ENCODE measurements around the gene PUSL1.

PUSL1 gene

DNA sequence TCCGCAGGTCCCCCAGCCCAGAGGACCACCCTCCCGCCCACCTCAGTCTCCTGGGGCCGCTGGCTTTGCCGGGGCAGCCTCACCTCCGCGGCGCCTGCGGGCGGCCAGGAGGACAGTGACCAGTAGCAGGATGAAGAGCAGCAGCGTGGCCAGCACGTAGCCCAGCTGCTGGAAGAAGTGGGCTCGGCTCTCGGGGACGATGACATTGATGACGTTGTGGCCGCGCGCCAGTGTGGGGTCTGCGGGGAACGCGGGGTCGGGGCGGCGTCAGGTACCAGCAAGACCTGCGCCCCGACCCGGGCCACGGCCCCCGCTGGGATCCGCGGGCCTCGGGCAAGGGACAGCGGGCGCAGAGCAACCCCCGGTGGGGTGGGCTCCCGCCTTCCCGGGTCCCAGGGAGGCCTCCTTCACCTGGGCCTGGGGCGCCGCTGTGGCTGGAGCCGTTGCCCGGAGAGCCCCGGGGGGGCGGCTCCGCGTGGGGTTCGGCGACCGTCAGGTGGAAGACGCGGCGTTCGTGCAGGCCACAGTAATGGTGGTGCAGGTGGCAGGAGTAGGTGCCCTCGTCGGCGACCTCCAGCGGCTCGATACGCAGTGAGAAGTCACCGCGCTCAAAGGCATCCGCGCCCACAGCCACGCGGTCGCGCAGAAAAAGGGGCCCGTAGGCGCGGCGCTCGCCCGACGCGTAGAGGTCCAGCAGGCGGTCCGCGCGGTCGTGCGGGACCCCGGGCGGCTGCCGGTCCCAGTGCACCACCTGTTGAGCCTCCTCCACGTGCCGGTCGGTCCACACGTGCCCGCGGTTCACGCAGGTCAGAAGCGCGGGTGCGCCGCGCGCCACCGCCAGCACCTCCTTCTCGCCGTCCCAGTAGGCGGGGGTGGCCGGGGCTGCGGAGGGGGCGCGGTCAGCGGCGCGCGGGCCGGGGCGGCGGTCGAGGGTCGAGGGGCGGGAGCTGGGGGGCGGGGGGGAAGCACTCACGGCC is 46.2 kb downstream of the PUSL1 start:
- H3K4me1 ChIP-seq (ENCODE audit: control insufficient read depth in 2 of 2, insufficient read depth in 1 of 2, low read depth in 1 of 2, low read length in 2 of 2): peaks cover 41 to 51% of the 10 kb centered on the region in 2 donors
- peaks cover 4% of the 10 kb centered on the region for H3K79me1 ChIP-seq (ENCODE audit: low read depth, low read length)
- H3K23ac ChIP-seq (ENCODE audit: low read depth, low read length, poor library complexity): peak overlapping the region; percentile 98
- no CpG with 5 or more reads among the region's 116 CpGs for WGBS, 2 donors (ENCODE audit: extremely low coverage in 2 of 2, insufficient read length in 2 of 2, insufficient replicate concordance in 1 of 2)
- DNase-seq (ENCODE audit: low spot score): no peak
- peak overlapping the region; percentile 95 for H3K18ac ChIP-seq (ENCODE audit: low read length)
- peak overlapping the region; percentile 23 for H3K4ac ChIP-seq (ENCODE audit: low read length)
- peak overlapping the region in 1 of 2 donors; percentile 19 for H3K4me3 ChIP-seq (ENCODE audit: low read length in 2 of 2)
- peaks cover 0 to 25% (median 14%) of the 10 kb centered on the region in 3 experiments for H3K27me3 ChIP-seq (ENCODE audit: control insufficient read depth in 3 of 3, insufficient read depth in 3 of 3, low read depth in 1 of 3, low read length in 3 of 3)
- H3K4me2 ChIP-seq (ENCODE audit: insufficient read depth, low read length, poor library complexity, severe bottlenecking): peak overlapping the region; percentile 66
- H2BK12ac ChIP-seq (ENCODE audit: low read length): peak overlapping the region; percentile 84
- H3K14ac ChIP-seq (ENCODE audit: low read length): peak overlapping the region; percentile 94
- no peak overlapping the region for H2AFZ ChIP-seq (ENCODE audit: low read length)
- H2BK120ac ChIP-seq (ENCODE audit: low read depth, low read length): no peak overlapping the region
- peak overlapping the region; percentile 92 for H2BK15ac ChIP-seq (ENCODE audit: low read length)
- H3K36me3 ChIP-seq (replicated peaks in 1 of 2; ENCODE audit: control insufficient read depth in 2 of 2, insufficient read depth in 2 of 2, low read length in 2 of 2): peaks cover 2 to 5% of the 10 kb centered on the region in 2 donors
- H3K9me3 ChIP-seq (replicated peaks in 1 of 2; ENCODE audit: control insufficient read depth in 2 of 2, insufficient read depth in 1 of 2, low read depth in 1 of 2, low read length in 2 of 2): peaks cover 0 to 3% of the 10 kb centered on the region in 2 donors
- H4K8ac ChIP-seq (ENCODE audit: low read depth, low read length): no peak overlapping the region
- H2AK5ac ChIP-seq (ENCODE audit: low read depth, low read length): peak overlapping the region; percentile 92
- H3K9ac ChIP-seq (ENCODE audit: low read depth, low read length, poor library complexity): peak overlapping the region; percentile 70
- peak overlapping the region; percentile 39 for H2BK5ac ChIP-seq (ENCODE audit: low read length)
- H3K27ac ChIP-seq (replicated peaks; ENCODE audit: low read length): no peak overlapping the region
- no peak overlapping the region for H4K91ac ChIP-seq (ENCODE audit: low read depth, low read length, poor library complexity)

- Histone ChIP-seq H3K9me3 (replicated peaks in 1 of 2; ENCODE audit: control insufficient read depth in 2 of 2, insufficient read depth in 1 of 2, low read depth in 1 of 2, low read length in 2 of 2) (peaks cover 0 to 3% of the 10 kb centered on the region in 2 donors), H4K91ac (ENCODE audit: low read depth, low read length, poor library complexity) (no peak overlapping the region), H4K8ac (ENCODE audit: low read depth, low read length) (no peak overlapping the region), H3K4me3 (ENCODE audit: low read length in 2 of 2) (peak overlapping the region in 1 of 2 donors; percentile 36), H3K79me1 (ENCODE audit: low read depth, low read length) (peaks cover 4% of the 10 kb centered on the region), H3K4me2 (ENCODE audit: insufficient read depth, low read length, poor library complexity, severe bottlenecking) (peak overlapping the region; percentile 49), H3K23ac (ENCODE audit: low read depth, low read length, poor library complexity) (peak overlapping the region; percentile 89), H2BK120ac (ENCODE audit: low read depth, low read length) (peak overlapping the region; percentile 91), H3K27me3 (ENCODE audit: control insufficient read depth in 3 of 3, insufficient read depth in 3 of 3, low read depth in 1 of 3, low read length in 3 of 3) (peaks cover 0 to 25% (median 14%) of the 10 kb centered on the region in 3 experiments), H2BK15ac (ENCODE audit: low read length) (peak overlapping the region; percentile 92), H3K4me1 (ENCODE audit: control insufficient read depth in 2 of 2, insufficient read depth in 1 of 2, low read depth in 1 of 2, low read length in 2 of 2) (peaks cover 48 to 58% of the 10 kb centered on the region in 2 donors), H3K9ac (ENCODE audit: low read depth, low read length, poor library complexity) (no peak overlapping the region), H2BK12ac (ENCODE audit: low read length) (no peak overlapping the region), H3K14ac (ENCODE audit: low read length) (no peak overlapping the region), H2BK5ac (ENCODE audit: low read length) (no peak overlapping the region), H3K4ac (ENCODE audit: low read length) (no peak overlapping the region), H3K27ac (replicated peaks; ENCODE audit: low read length) (no peak overlapping the region), H3K18ac (ENCODE audit: low read length) (peak overlapping the region; percentile 92), H2AFZ (ENCODE audit: low read length) (no peak overlapping the region), H3K36me3 (replicated peaks in 1 of 2; ENCODE audit: control insufficient read depth in 2 of 2, insufficient read depth in 2 of 2, low read length in 2 of 2) (peaks cover 2 to 5% of the 10 kb centered on the region in 2 donors), H2AK5ac (ENCODE audit: low read depth, low read length) (peak overlapping the region; percentile 92)
- DNase-seq (ENCODE audit: low spot score): no peak
- WGBS, 2 donors (ENCODE audit: extremely low coverage in 2 of 2, insufficient read length in 2 of 2, insufficient replicate concordance in 1 of 2): no CpG with 5 or more reads among the region's 52 CpGs
Measured at GRCh38 chr1:1355416-1355815, 47.0 kb downstream of the PUSL1 start.

GRCh38 chr1:1356166-1356795 is 47.9 kb downstream of the PUSL1 start:
- no peak overlapping the region for H2BK5ac ChIP-seq (ENCODE audit: low read length)
- peaks cover 0 to 3% of the 10 kb centered on the region in 2 donors for H3K9me3 ChIP-seq (replicated peaks in 1 of 2; ENCODE audit: control insufficient read depth in 2 of 2, insufficient read depth in 1 of 2, low read depth in 1 of 2, low read length in 2 of 2)
- peak overlapping the region; percentile 82 for H2BK12ac ChIP-seq (ENCODE audit: low read length)
- peaks cover 4% of the 10 kb centered on the region for H3K79me1 ChIP-seq (ENCODE audit: low read depth, low read length)
- peak overlapping the region in 1 of 2 donors; percentile 39 for H3K4me3 ChIP-seq (ENCODE audit: low read length in 2 of 2)
- no peak overlapping the region for H3K4ac ChIP-seq (ENCODE audit: low read length)
- H3K27ac ChIP-seq (replicated peaks; ENCODE audit: low read length): no peak overlapping the region
- no peak overlapping the region for H3K14ac ChIP-seq (ENCODE audit: low read length)
- H3K36me3 ChIP-seq (replicated peaks in 1 of 2; ENCODE audit: control insufficient read depth in 2 of 2, insufficient read depth in 2 of 2, low read length in 2 of 2): peaks cover 2 to 5% of the 10 kb centered on the region in 2 donors
- H4K91ac ChIP-seq (ENCODE audit: low read depth, low read length, poor library complexity): no peak overlapping the region
- no peak overlapping the region for H2AFZ ChIP-seq (ENCODE audit: low read length)
- no peak for DNase-seq (ENCODE audit: low spot score)
- H4K8ac ChIP-seq (ENCODE audit: low read depth, low read length): no peak overlapping the region
- peak overlapping the region; percentile 85 for H2BK15ac ChIP-seq (ENCODE audit: low read length)
- peak overlapping the region; percentile 93 for H3K18ac ChIP-seq (ENCODE audit: low read length)
- no peak overlapping the region for H3K4me2 ChIP-seq (ENCODE audit: insufficient read depth, low read length, poor library complexity, severe bottlenecking)
- peak overlapping the region; percentile 29 for H3K23ac ChIP-seq (ENCODE audit: low read depth, low read length, poor library complexity)
- H3K9ac ChIP-seq (ENCODE audit: low read depth, low read length, poor library complexity): no peak overlapping the region
- H2BK120ac ChIP-seq (ENCODE audit: low read depth, low read length): peak overlapping the region; percentile 91
- peaks cover 56 to 65% of the 10 kb centered on the region in 2 donors for H3K4me1 ChIP-seq (ENCODE audit: control insufficient read depth in 2 of 2, insufficient read depth in 1 of 2, low read depth in 1 of 2, low read length in 2 of 2)
- peak overlapping the region; percentile 99 for H2AK5ac ChIP-seq (ENCODE audit: low read depth, low read length)
- no CpG with 5 or more reads among the region's 8 CpGs for WGBS, 2 donors (ENCODE audit: extremely low coverage in 2 of 2, insufficient read length in 2 of 2, insufficient replicate concordance in 1 of 2)
- H3K27me3 ChIP-seq (ENCODE audit: control insufficient read depth in 3 of 3, insufficient read depth in 3 of 3, low read depth in 1 of 3, low read length in 3 of 3): peaks cover 0 to 25% (median 14%) of the 10 kb centered on the region in 3 experiments
